Nephron progenitor cell (in vitro differentiated cells): ENCODE measurements around the gene LBP.

ENCODE experiments used
- DNase-seq: peaks from one replicate; pipeline ENCODE4 v3.0.0; 2021
- H3K27ac Mint-ChIP-seq: 2 replicates; pipeline ENCODE4 v1.8.0; 2021; ENCODE audit warnings: mild to moderate bottlenecking, moderate library complexity, mixed read lengths
- H3K27me3 Mint-ChIP-seq: 2 replicates; pipeline ENCODE4 v1.8.0; 2021; ENCODE audit warnings: mild to moderate bottlenecking, low read depth, mixed read lengths; ENCODE audit not compliant: poor library complexity
- H3K36me3 Mint-ChIP-seq: 2 replicates; pipeline ENCODE4 v1.8.0; 2021; ENCODE audit warnings: low read depth, mixed read lengths
- H3K4me1 Mint-ChIP-seq: 2 replicates; pipeline ENCODE4 v1.8.0; 2021; ENCODE audit warnings: mixed read lengths
- H3K4me3 Mint-ChIP-seq: 2 replicates; pipeline ENCODE4 v1.8.0; 2021; ENCODE audit warnings: mild to moderate bottlenecking, moderate library complexity, mixed read lengths
- H3K9me3 Mint-ChIP-seq: 2 replicates; pipeline ENCODE4 v1.8.0; 2021; ENCODE audit warnings: mild to moderate bottlenecking, moderate library complexity, mixed read lengths
- CTCF ChIP-seq: fragments of 200-600 bp; sonication (generic); IDR thresholded peaks from 2 replicates; pipeline ENCODE4 v1.5.0; 2021; ENCODE audit warnings: antibody characterized with exemption

LBP gene

GRCh38 chr20:38321959-38322598 is 24.2 kb upstream of the LBP start:
- no peaks in the 10 kb centered on the region for H3K9me3 Mint-ChIP-seq
- DNase-seq: peak; percentile 50
- H3K27ac Mint-ChIP-seq: no peak overlapping the region
- peak; percentile 69 for TF ChIP-seq CTCF
- H3K36me3 Mint-ChIP-seq: no peaks in the 10 kb centered on the region
- peaks cover 78% of the 10 kb centered on the region for H3K27me3 Mint-ChIP-seq
- no peak overlapping the region for H3K4me3 Mint-ChIP-seq
- no peaks in the 10 kb centered on the region for H3K4me1 Mint-ChIP-seq

- peaks cover 80% of the 10 kb centered on the region for H3K27me3 Mint-ChIP-seq
- TF ChIP-seq CTCF: no peak
- H3K27ac Mint-ChIP-seq: no peak overlapping the region
Measured at GRCh38 chr20:38324159-38324558, 22.1 kb upstream of the LBP start.

GRCh38 chr20:38325167-38325566 is 21.1 kb upstream of the LBP start:
- peaks cover 74% of the 10 kb centered on the region for H3K27me3 Mint-ChIP-seq
- H3K9me3 Mint-ChIP-seq: no peaks in the 10 kb centered on the region
- no peak for DNase-seq
- H3K36me3 Mint-ChIP-seq: no peaks in the 10 kb centered on the region
- TF ChIP-seq CTCF: no peak
- H3K4me3 Mint-ChIP-seq: no peak overlapping the region
- no peaks in the 10 kb centered on the region for H3K4me1 Mint-ChIP-seq
- no peak overlapping the region for H3K27ac Mint-ChIP-seq

More at GRCh38 chr20:38324159-38324558, 22.1 kb upstream of the LBP start:
- Mint-ChIP-seq H3K4me1 (no peaks in the 10 kb centered on the region), H3K36me3 (no peaks in the 10 kb centered on the region), H3K4me3 (no peak overlapping the region), H3K9me3 (no peaks in the 10 kb centered on the region)
- no peak for DNase-seq

GRCh38 chr20:38325905-38326304 is 20.4 kb upstream of the LBP start:
- H3K36me3 Mint-ChIP-seq: no peaks in the 10 kb centered on the region
- no peaks in the 10 kb centered on the region for H3K4me1 Mint-ChIP-seq
- DNase-seq: no peak
- no peak overlapping the region for H3K27ac Mint-ChIP-seq
- H3K4me3 Mint-ChIP-seq: no peak overlapping the region
- H3K9me3 Mint-ChIP-seq: no peaks in the 10 kb centered on the region
- peaks cover 75% of the 10 kb centered on the region for H3K27me3 Mint-ChIP-seq
- TF ChIP-seq CTCF: no peak

- H3K9me3 Mint-ChIP-seq: no peaks in the 10 kb centered on the region
- no peak overlapping the region for H3K27ac Mint-ChIP-seq
- no peaks in the 10 kb centered on the region for H3K4me1 Mint-ChIP-seq
- no peak overlapping the region for H3K4me3 Mint-ChIP-seq
- peaks cover 73% of the 10 kb centered on the region for H3K27me3 Mint-ChIP-seq
- DNase-seq: no peak
- no peaks in the 10 kb centered on the region for H3K36me3 Mint-ChIP-seq
- no peak for TF ChIP-seq CTCF
Measured at GRCh38 chr20:38326309-38326708, 20.0 kb upstream of the LBP start.

- no peaks in the 10 kb centered on the region for H3K36me3 Mint-ChIP-seq
- TF ChIP-seq CTCF: no peak
- no peak overlapping the region for H3K27ac Mint-ChIP-seq
- H3K9me3 Mint-ChIP-seq: no peaks in the 10 kb centered on the region
- no peak for DNase-seq
- no peak overlapping the region for H3K4me3 Mint-ChIP-seq
- H3K27me3 Mint-ChIP-seq: peaks cover 59% of the 10 kb centered on the region
- H3K4me1 Mint-ChIP-seq: no peaks in the 10 kb centered on the region
Measured at GRCh38 chr20:38330638-38331037, 15.6 kb upstream of the LBP start.
